ENCODE results near the gene TBC1D20. TPM values are rescaled to one million over a fixed set of nuclear protein-coding genes. Genes with fewer than 3 reads are reported as not detected.

The TBC1D20 gene
- total and polyA plus RNA-seq, 2 experiments from 2014 or later = 31.0 to 51.4 TPM

DNA sequence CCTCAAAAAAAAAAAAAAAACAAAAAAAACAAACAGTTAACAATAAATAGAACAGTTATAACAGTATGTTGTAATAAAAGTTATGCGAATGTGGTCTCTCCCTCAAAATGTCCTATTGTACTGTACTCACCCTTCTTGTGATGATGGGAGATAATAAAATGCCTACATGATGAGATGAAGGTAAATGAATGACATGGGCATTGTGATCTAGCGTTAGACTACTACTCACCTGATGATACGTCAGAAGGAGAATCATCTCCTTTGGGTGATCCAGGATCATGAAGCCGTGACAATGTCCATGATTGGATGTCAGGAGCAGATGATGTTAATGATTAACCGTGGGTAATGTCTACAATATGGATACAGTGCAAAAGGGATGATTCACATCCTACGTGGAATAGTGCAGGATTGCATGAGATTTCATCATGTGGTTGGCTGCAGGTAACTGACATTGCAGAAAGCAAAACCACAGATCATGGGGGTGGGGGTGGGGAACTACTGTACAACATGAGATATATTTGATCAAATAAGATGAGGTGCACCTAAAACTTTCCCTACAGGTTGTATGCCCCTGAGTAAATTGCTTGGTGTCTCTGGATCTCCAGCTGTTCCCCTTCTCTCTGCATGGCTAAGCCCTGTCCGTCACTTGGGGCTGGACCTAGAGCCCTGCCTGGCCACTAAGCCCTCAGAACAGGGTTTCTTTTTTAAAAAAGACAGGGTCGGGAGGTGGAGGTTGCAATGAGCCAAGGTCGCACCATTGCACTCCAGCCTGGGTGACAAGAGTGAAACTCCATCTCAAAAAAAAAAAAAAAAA lies 60.4 kb downstream of the TBC1D20 start:
- Histone ChIP-seq H3F3A (ENCODE audit: insufficient read depth) (peaks cover 3% of the 10 kb centered on the region), H3K79me2 (ENCODE audit: insufficient read depth) (no peaks in the 10 kb centered on the region), H2AFZ (no peak overlapping the region), H3K9me2 (ENCODE audit: insufficient read depth) (no peaks in the 10 kb centered on the region), H3K36me3 (ENCODE audit: low read depth) (peaks cover 12% of the 10 kb centered on the region), H4K20me1 (ENCODE audit: insufficient read depth) (no peaks in the 10 kb centered on the region), H3K4me2 (ENCODE audit: unreplicated experiment) (no peak overlapping the region), H3K4me1 (ENCODE audit: insufficient read depth) (peaks cover 3% of the 10 kb centered on the region; the same call in 1 of the 2 replicates), H3K27me3 (replicated peaks; ENCODE audit: insufficient read depth) (no peaks in the 10 kb centered on the region), H3K9ac (no peak overlapping the region), H3K4me3 (no peak overlapping the region), H3K27ac (no peak overlapping the region), H3K9me3 (ENCODE audit: low read depth) (no peaks in the 10 kb centered on the region)
- TF ChIP-seq EZH2phosphoT487 (IDR thresholded peaks at IDR 0.05; ENCODE audit: insufficient read depth, low read depth) = no peak
- no peak for TF ChIP-seq EZH2 (IDR thresholded peaks at IDR 0.05; ENCODE audit: insufficient read depth, poor library complexity, severe bottlenecking)
- peak; percentile 60 for DNase-seq
- WGBS, 2 experiments (ENCODE audit: low coverage in 1 of 2, low lambda C conversion rate in 2 of 2, missing lambda C conversion rate in 2 of 2) = 72 to 73% methylated on average over 9 of the region's 9 CpGs
- in situ Hi-C loops (cut with MboI) = no loop called here

DNA sequence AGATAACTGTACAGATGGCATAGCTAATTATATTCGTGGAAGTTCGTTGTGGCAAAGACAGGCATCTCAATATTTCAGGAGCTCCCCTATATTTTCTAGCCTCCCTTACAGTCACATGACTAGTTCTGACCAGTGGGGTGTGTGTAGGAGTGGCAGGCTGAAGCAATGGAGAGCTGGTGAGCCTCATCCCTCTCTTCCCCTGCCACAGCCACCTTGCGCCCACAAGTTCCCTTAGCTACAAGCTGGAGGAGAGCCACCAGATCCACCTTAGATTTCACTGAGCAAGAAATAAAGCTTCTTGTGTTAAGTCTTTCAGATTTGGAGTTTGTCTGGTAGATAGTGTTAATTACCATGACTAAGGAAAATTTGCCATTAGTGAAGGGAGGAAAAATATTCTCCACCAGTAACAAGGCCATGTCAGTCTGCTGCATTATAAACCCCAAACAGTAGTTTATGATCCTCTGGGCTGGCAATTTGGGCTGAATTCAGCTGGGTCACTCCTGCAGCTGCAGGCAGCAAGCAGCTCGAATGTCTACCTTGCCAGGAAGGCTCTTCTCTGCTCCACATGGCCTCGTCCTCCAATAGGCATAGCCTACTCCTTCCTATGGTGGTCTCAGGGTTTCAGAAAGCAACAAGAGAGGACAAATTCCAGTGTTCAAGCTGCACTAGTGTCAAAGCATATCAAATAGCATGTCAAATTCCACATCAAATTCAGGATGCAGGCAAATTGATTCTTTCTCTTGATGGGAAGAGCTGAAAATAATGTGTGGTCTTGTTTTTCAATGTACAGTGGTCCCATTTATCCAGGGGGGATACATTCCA lies 61.7 kb downstream of the TBC1D20 start:
- H3K4me2 ChIP-seq (ENCODE audit: unreplicated experiment) = no peak overlapping the region
- H3K4me3 ChIP-seq = no peak overlapping the region
- H3K9ac ChIP-seq = no peak overlapping the region
- DNase-seq = peak; percentile 24
- H3K79me2 ChIP-seq (ENCODE audit: insufficient read depth) = no peaks in the 10 kb centered on the region
- peaks cover 15% of the 10 kb centered on the region for H3K36me3 ChIP-seq (ENCODE audit: low read depth)
- H3K9me3 ChIP-seq (ENCODE audit: low read depth) = no peaks in the 10 kb centered on the region
- no peaks in the 10 kb centered on the region for H3K27me3 ChIP-seq (replicated peaks; ENCODE audit: insufficient read depth)
- in situ Hi-C loops (cut with MboI) = no loop called here
- no peaks in the 10 kb centered on the region for H3F3A ChIP-seq (ENCODE audit: insufficient read depth)
- H3K9me2 ChIP-seq (ENCODE audit: insufficient read depth) = no peaks in the 10 kb centered on the region
- H3K4me1 ChIP-seq (ENCODE audit: insufficient read depth) = no peaks in the 10 kb centered on the region
- WGBS, 2 experiments (ENCODE audit: low coverage in 1 of 2, low lambda C conversion rate in 2 of 2, missing lambda C conversion rate in 2 of 2) = 58 to 64% methylated on average over 5 of the region's 5 CpGs
- H3K27ac ChIP-seq = no peak overlapping the region
- no peak for TF ChIP-seq EZH2 (IDR thresholded peaks at IDR 0.05; ENCODE audit: insufficient read depth, poor library complexity, severe bottlenecking)
- no peak for TF ChIP-seq EZH2phosphoT487 (IDR thresholded peaks at IDR 0.05; ENCODE audit: insufficient read depth, low read depth)
- no peak overlapping the region for H2AFZ ChIP-seq
- no peaks in the 10 kb centered on the region for H4K20me1 ChIP-seq (ENCODE audit: insufficient read depth)

DNA sequence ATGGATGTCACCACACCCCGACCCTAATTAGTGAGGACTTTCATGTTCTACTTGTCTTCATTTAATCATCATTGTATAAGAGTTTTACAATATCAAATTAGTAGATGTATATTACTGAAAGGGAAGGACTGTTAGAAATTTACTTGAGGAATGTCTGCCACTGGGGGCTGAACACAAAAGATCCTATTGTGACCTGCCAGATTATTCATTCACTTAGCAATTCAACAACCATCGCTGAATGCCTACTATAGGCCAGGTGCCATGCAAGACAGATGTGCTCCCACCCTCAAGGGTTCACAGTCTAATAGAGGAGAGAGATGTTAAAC lies 62.2 kb downstream of the TBC1D20 start:
- TF ChIP-seq EZH2 (IDR thresholded peaks at IDR 0.05; ENCODE audit: insufficient read depth, poor library complexity, severe bottlenecking) (no peak), EZH2phosphoT487 (IDR thresholded peaks at IDR 0.05; ENCODE audit: insufficient read depth, low read depth) (no peak)
- no peaks in the 10 kb centered on the region for H4K20me1 ChIP-seq (ENCODE audit: insufficient read depth)
- in situ Hi-C loops (cut with MboI) = no loop called here
- H3K27me3 ChIP-seq (replicated peaks; ENCODE audit: insufficient read depth) = no peaks in the 10 kb centered on the region
- no peak for DNase-seq
- no peaks in the 10 kb centered on the region for H3K9me2 ChIP-seq (ENCODE audit: insufficient read depth)
- WGBS, 2 experiments (ENCODE audit: low coverage in 1 of 2, low lambda C conversion rate in 2 of 2, missing lambda C conversion rate in 2 of 2) = 63 to 74% methylated on average over 2 of the region's 2 CpGs
- H3K4me3 ChIP-seq = no peak overlapping the region
- no peaks in the 10 kb centered on the region for H3K9me3 ChIP-seq (ENCODE audit: low read depth)
- no peaks in the 10 kb centered on the region for H3K79me2 ChIP-seq (ENCODE audit: insufficient read depth)
- H3K4me2 ChIP-seq (ENCODE audit: unreplicated experiment) = no peak overlapping the region
- H3K9ac ChIP-seq = no peak overlapping the region
- H3F3A ChIP-seq (ENCODE audit: insufficient read depth) = no peaks in the 10 kb centered on the region
- H3K4me1 ChIP-seq (ENCODE audit: insufficient read depth) = no peaks in the 10 kb centered on the region
- H2AFZ ChIP-seq = no peak overlapping the region
- peaks cover 20% of the 10 kb centered on the region for H3K36me3 ChIP-seq (ENCODE audit: low read depth)
- H3K27ac ChIP-seq = no peak overlapping the region

DNA sequence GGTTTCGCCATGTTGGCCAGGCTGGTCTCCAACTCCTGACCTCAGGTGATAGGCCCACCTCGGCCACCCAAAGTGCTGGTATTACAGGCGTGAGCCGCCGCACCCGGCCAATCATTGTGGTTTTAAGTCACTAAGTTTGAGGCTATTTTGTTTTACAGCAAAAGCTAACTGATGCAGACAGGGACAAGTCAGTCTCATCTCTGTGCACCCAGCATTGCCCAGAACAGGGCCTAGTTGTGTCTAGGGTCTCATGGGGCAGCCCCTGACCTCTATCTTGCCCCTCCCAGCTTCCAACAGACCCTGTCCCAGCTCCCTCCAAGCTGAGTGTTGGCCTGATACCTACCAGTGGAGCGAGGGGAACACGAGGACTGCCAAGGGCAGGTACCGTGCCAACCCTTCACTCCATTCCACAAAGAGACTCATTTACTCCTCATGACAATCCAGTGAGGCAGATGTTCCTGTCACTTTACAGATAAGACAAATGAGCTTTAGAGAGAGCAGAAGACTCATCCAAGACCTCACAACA lies 63.1 kb downstream of the TBC1D20 start:
- in situ Hi-C loops (cut with MboI) = no loop called here
- no peak for DNase-seq
- Histone ChIP-seq H3K36me3 (ENCODE audit: low read depth) (peaks cover 29% of the 10 kb centered on the region), H4K20me1 (ENCODE audit: insufficient read depth) (no peaks in the 10 kb centered on the region), H3K79me2 (ENCODE audit: insufficient read depth) (no peaks in the 10 kb centered on the region), H3K4me1 (ENCODE audit: insufficient read depth) (no peaks in the 10 kb centered on the region), H3K9me2 (ENCODE audit: insufficient read depth) (no peaks in the 10 kb centered on the region), H3K27ac (no peak overlapping the region), H3F3A (ENCODE audit: insufficient read depth) (no peaks in the 10 kb centered on the region), H3K4me3 (no peak overlapping the region), H2AFZ (no peak overlapping the region), H3K4me2 (ENCODE audit: unreplicated experiment) (no peak overlapping the region), H3K9me3 (ENCODE audit: low read depth) (no peaks in the 10 kb centered on the region), H3K27me3 (replicated peaks; ENCODE audit: insufficient read depth) (no peaks in the 10 kb centered on the region), H3K9ac (no peak overlapping the region)
- WGBS, 2 experiments (ENCODE audit: low coverage in 1 of 2, low lambda C conversion rate in 2 of 2, missing lambda C conversion rate in 2 of 2) = 93 to 94% methylated on average over 8 to 9 of the region's 9 CpGs
- TF ChIP-seq EZH2 (IDR thresholded peaks at IDR 0.05; ENCODE audit: insufficient read depth, poor library complexity, severe bottlenecking) = no peak
- no peak for TF ChIP-seq EZH2phosphoT487 (IDR thresholded peaks at IDR 0.05; ENCODE audit: insufficient read depth, low read depth)

Measured in GM23248 (cell line).